SU-DHL-6 (cell line): ENCODE measurements around the gene PIEZO1.

Experiments used
- H2AFZ ChIP-seq: fragments of 200-600 bp; sonication (generic); 2 replicates; pipeline ENCODE4 v1.6.1; 2014; ENCODE audit warnings: low read depth, mild to moderate bottlenecking, moderate library complexity, mixed read lengths, antibody characterized with exemption, low read length; ENCODE audit not compliant: severe bottlenecking
- H3F3A ChIP-seq: fragments of 200-600 bp; shearing (Covaris generic); 2 replicates; pipeline ENCODE4 v1.6.0; 2016; ENCODE audit warnings: antibody characterized with exemption, mild to moderate bottlenecking; ENCODE audit not compliant: insufficient read depth
- H3K27ac ChIP-seq: fragments of 200-600 bp; sonication (generic); 2 replicates; pipeline ENCODE4 v1.5.1; 2016; ENCODE audit warnings: low read depth, mild to moderate bottlenecking, low read length, moderate library complexity, mixed read lengths
- H3K27me3 ChIP-seq: fragments of 200-600 bp; sonication (generic), shearing (Covaris generic); 2 replicates; pipeline ENCODE4 v1.6.0; 2014; ENCODE audit warnings: mild to moderate bottlenecking, low read length
- H3K36me3 ChIP-seq: fragments of 200-600 bp; sonication (generic); 2 replicates; pipeline ENCODE4 v1.6.1; 2014; ENCODE audit warnings: mild to moderate bottlenecking, low read length, mixed read lengths
- H3K4me2 ChIP-seq: fragments of 300-600, 200-600 bp; shearing (Covaris generic), sonication (generic); 2 replicates; pipeline ENCODE4 v1.6.0; 2014; ENCODE audit warnings: low read length, low read depth, mild to moderate bottlenecking; ENCODE audit not compliant: poor library complexity, severe bottlenecking
- H3K4me3 ChIP-seq: fragments of 200-600 bp; sonication (generic); 2 replicates; pipeline ENCODE4 v1.5.1; 2014; ENCODE audit warnings: antibody characterized with exemption, low read length, mild to moderate bottlenecking, mixed read lengths; ENCODE audit not compliant: insufficient read depth, poor library complexity, severe bottlenecking
- H3K79me2 ChIP-seq: fragments of 200-600 bp; sonication (generic); 2 replicates; pipeline ENCODE4 v1.6.1; 2014; ENCODE audit warnings: mild to moderate bottlenecking, low read length, moderate library complexity; ENCODE audit not compliant: insufficient read depth
- H3K9ac ChIP-seq: fragments of 200-600 bp; sonication (generic); 2 replicates; pipeline ENCODE4 v1.7.0; 2014; ENCODE audit warnings: mild to moderate bottlenecking, low read length
- H3K9me2 ChIP-seq: fragments of 200-600 bp; sonication (generic); replicated peaks from 2 replicates; pipeline ENCODE4 v1.6.1; 2014; ENCODE audit warnings: low read length; ENCODE audit not compliant: insufficient read depth
- H3K9me3 ChIP-seq: fragments of 200-600 bp; sonication (generic); 2 replicates; pipeline ENCODE4 v1.6.1; 2014; ENCODE audit warnings: low read length, mixed read lengths; ENCODE audit not compliant: insufficient read depth
- H4K20me1 ChIP-seq: fragments of 200-600 bp; sonication (generic); 2 replicates; pipeline ENCODE4 v1.6.1; 2014; ENCODE audit warnings: low read depth, mild to moderate bottlenecking, antibody characterized with exemption, low read length, moderate library complexity, mixed read lengths
- EZH2phosphoT487 ChIP-seq: fragments of 200-600 bp; sonication (generic), shearing (Covaris generic); conservative IDR thresholded peaks from 2 replicates; pipeline ENCODE4 v1.6.1; 2018; ENCODE audit warnings: mild to moderate bottlenecking, antibody characterized with exemption, low read length, moderate library complexity, mixed read lengths
- TF ChIP-seq, protein P1 (sequence below): fragments of 200-600 bp; sonication (generic); IDR thresholded peaks from one replicate; pipeline ENCODE4 v1.5.1; 2017; ENCODE audit warnings: antibody characterized with exemption, mild to moderate bottlenecking, low read length, moderate library complexity; ENCODE audit not compliant: insufficient read depth, poor library complexity, severe bottlenecking

The PIEZO1 gene

GRCh38 chr16:88810912-88811768, 26.1 kb upstream of the PIEZO1 start:
- H3F3A ChIP-seq: peaks cover 32% of the 10 kb centered on the region
- peaks cover 5% of the 10 kb centered on the region; the same call in 1 of the 2 replicates for H3K9me3 ChIP-seq
- TF ChIP-seq, protein P1, sequence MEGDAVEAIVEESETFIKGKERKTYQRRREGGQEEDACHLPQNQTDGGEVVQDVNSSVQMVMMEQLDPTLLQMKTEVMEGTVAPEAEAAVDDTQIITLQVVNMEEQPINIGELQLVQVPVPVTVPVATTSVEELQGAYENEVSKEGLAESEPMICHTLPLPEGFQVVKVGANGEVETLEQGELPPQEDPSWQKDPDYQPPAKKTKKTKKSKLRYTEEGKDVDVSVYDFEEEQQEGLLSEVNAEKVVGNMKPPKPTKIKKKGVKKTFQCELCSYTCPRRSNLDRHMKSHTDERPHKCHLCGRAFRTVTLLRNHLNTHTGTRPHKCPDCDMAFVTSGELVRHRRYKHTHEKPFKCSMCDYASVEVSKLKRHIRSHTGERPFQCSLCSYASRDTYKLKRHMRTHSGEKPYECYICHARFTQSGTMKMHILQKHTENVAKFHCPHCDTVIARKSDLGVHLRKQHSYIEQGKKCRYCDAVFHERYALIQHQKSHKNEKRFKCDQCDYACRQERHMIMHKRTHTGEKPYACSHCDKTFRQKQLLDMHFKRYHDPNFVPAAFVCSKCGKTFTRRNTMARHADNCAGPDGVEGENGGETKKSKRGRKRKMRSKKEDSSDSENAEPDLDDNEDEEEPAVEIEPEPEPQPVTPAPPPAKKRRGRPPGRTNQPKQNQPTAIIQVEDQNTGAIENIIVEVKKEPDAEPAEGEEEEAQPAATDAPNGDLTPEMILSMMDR: no peak
- no peak for TF ChIP-seq EZH2phosphoT487
- H3K36me3 ChIP-seq: no peaks in the 10 kb centered on the region
- peak overlapping the region; percentile 75 for H3K4me3 ChIP-seq
- peak overlapping the region; percentile 92 for H3K9ac ChIP-seq
- no peaks in the 10 kb centered on the region for H3K9me2 ChIP-seq
- H3K27ac ChIP-seq: peak overlapping the region; percentile 82
- peak overlapping the region; percentile 89 for H3K4me2 ChIP-seq
- H3K79me2 ChIP-seq: peaks cover 7% of the 10 kb centered on the region; the same call in 1 of the 2 replicates
- no peaks in the 10 kb centered on the region for H3K27me3 ChIP-seq
- no peak overlapping the region for H2AFZ ChIP-seq
- no peaks in the 10 kb centered on the region for H4K20me1 ChIP-seq

DNA sequence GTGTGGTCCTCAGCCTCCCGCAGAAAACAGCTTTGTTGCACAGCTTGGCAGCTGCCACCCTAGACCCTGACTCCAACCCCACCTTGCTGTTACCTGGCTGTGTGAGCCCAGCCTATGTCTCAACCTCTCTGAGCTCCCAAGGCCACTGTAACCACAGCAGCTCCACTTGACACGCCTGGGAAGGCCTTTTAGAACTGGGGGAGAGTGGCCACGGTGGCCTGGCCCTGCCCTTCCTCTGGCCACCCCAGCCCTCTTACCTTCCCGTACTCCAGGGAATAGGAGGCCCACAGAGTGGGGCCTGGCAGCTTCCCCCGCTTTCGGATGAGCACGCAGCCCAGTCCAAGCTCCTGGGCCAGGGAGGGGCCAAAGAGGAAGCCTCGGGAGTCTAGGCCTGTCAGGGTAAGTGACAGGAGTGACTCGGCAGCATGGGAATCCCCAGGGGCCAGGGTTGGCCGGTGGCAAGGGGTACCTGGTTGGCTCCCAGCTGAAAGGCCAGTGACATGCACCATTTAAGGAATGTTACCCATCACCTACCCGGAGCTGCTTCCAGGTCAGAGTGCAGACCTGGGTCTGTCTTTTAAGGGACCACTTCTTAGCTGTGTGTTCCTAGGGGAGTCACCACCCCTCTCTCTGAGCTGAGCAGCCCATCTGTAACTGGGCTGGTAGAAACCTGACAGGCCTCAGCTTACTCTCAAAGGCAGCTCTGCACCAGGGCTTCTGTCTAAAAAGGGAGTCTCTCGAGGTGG, 25.3 kb upstream of the PIEZO1 start:
- TF ChIP-seq, protein P1: no peak
- no peak for TF ChIP-seq EZH2phosphoT487
- H3K4me2 ChIP-seq: peak overlapping the region; percentile 89
- H3K4me3 ChIP-seq: peak overlapping the region; percentile 75
- H2AFZ ChIP-seq: no peak overlapping the region
- peak overlapping the region; percentile 92 for H3K9ac ChIP-seq
- no peaks in the 10 kb centered on the region for H3K36me3 ChIP-seq
- H3K27ac ChIP-seq: peak overlapping the region; percentile 82
- H3F3A ChIP-seq: peaks cover 32% of the 10 kb centered on the region
- H3K9me3 ChIP-seq: peaks cover 5% of the 10 kb centered on the region; the same call in 1 of the 2 replicates
- H3K79me2 ChIP-seq: peaks cover 11% of the 10 kb centered on the region; the same call in 1 of the 2 replicates
- no peaks in the 10 kb centered on the region for H3K9me2 ChIP-seq
- H4K20me1 ChIP-seq: no peaks in the 10 kb centered on the region
- no peaks in the 10 kb centered on the region for H3K27me3 ChIP-seq

DNA sequence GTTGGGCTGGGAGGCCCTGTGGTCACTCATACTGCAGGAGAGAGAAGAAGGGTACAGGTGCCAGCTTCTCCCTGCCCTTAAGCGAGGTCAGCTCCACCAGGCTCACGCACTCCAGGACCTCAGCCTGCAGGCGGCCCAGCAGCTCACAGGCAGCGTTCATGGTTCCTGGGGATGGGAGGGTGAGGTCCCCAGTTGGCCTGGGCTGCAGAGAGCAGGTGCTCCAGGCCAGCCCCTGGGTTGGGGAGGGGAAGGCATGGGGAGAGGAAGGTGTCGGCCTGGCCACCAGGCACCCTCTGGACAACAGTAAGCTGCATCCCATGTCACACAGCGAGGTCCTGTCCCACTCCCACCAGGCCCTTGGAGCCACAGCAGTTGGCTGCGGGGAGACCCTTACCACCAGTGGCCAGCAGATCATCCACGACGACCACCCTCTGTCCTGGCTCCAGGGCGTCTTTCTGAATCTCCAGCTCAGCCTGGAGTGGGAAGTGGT, 24.7 kb upstream of the PIEZO1 start:
- no peak overlapping the region for H3K4me3 ChIP-seq
- H3K36me3 ChIP-seq: no peaks in the 10 kb centered on the region
- H3K27me3 ChIP-seq: no peaks in the 10 kb centered on the region
- peak overlapping the region; percentile 82 for H3K27ac ChIP-seq
- no peaks in the 10 kb centered on the region for H3K9me2 ChIP-seq
- H3K79me2 ChIP-seq: peaks cover 18% of the 10 kb centered on the region
- peak overlapping the region; percentile 89 for H3K4me2 ChIP-seq
- no peaks in the 10 kb centered on the region for H4K20me1 ChIP-seq
- peaks cover 5% of the 10 kb centered on the region; the same call in 1 of the 2 replicates for H3K9me3 ChIP-seq
- H2AFZ ChIP-seq: no peak overlapping the region
- TF ChIP-seq, protein P1: no peak
- TF ChIP-seq EZH2phosphoT487: no peak
- H3F3A ChIP-seq: peaks cover 32% of the 10 kb centered on the region
- peak overlapping the region; percentile 92 for H3K9ac ChIP-seq
